PFSK-1 (cell line): ENCODE measurements around the gene TBC1D22A.

ENCODE experiments used
- FOXP2 ChIP-seq: optimal IDR thresholded peaks from 2 replicates; pipeline ENCODE3; 2011; ENCODE audit warnings: borderline replicate concordance, control low read depth, inconsistent platforms; ENCODE audit not compliant: insufficient read depth; ENCODE audit errors: extremely low read length, extremely low read depth
- POLR2AphosphoS5 ChIP-seq: IDR thresholded peaks from 2 replicates; pipeline ENCODE4 v1.6.1; 2012; ENCODE audit warnings: low read depth, mild to moderate bottlenecking, control low read depth, low read length, moderate library complexity
- REST ChIP-seq, 2 experiments: IDR thresholded peaks; 2 replicates each; pipeline versions ENCODE4 v1.6.1 to v1.8.0; 2011 to 2012; ENCODE audit warnings: low read depth in 2 of 2, low read length in 2 of 2, control low read depth in 1 of 2, inconsistent platforms in 1 of 2, mild to moderate bottlenecking in 1 of 2, moderate library complexity in 1 of 2; ENCODE audit not compliant: insufficient read depth in 1 of 2
- SIN3A ChIP-seq: IDR thresholded peaks from 2 replicates; pipeline ENCODE4 v1.6.1; 2012; ENCODE audit warnings: mild to moderate bottlenecking, low read length, moderate library complexity, borderline replicate concordance; ENCODE audit not compliant: insufficient read depth
- TAF1 ChIP-seq: IDR thresholded peaks from 2 replicates; pipeline ENCODE4 v1.6.1; 2012; ENCODE audit warnings: low read length, control low read depth, borderline replicate concordance; ENCODE audit not compliant: insufficient read depth

Gene TBC1D22A

GRCh38 chr22:46871826-46872225 lies 109.4 kb downstream of the TBC1D22A start:
- TF ChIP-seq FOXP2 (no peak), SIN3A (no peak), POLR2AphosphoS5 (no peak)

GRCh38 chr22:46875089-46875488 lies 112.6 kb downstream of the TBC1D22A start:
- TF ChIP-seq REST (IDR thresholded peaks at IDR 0.05; ENCODE audit: insufficient read depth in 1 of 2, low read depth in 2 of 2, low read length in 2 of 2) (no peak), POLR2AphosphoS5 (no peak), TAF1 (no peak), FOXP2 (no peak), SIN3A (no peak)

- no peak for TF ChIP-seq REST (IDR thresholded peaks at IDR 0.05; ENCODE audit: insufficient read depth in 1 of 2, low read depth in 2 of 2, low read length in 2 of 2)
- no peak for TF ChIP-seq POLR2AphosphoS5
- no peak for TF ChIP-seq SIN3A
- TF ChIP-seq TAF1 = no peak
- TF ChIP-seq FOXP2 = no peak
Observed at GRCh38 chr22:46876357-46876934, 114.0 kb downstream of the TBC1D22A start.

- TF ChIP-seq POLR2AphosphoS5 (no peak), REST (IDR thresholded peaks at IDR 0.05; ENCODE audit: insufficient read depth in 1 of 2, low read depth in 2 of 2, low read length in 2 of 2) (no peak), SIN3A (no peak), FOXP2 (no peak), TAF1 (no peak)
Observed at GRCh38 chr22:46878191-46878948, 115.9 kb downstream of the TBC1D22A start.

GRCh38 chr22:46879083-46879482 lies 116.6 kb downstream of the TBC1D22A start:
- no peak for TF ChIP-seq POLR2AphosphoS5
- no peak for TF ChIP-seq FOXP2
- no peak for TF ChIP-seq TAF1
- TF ChIP-seq REST (IDR thresholded peaks at IDR 0.05; ENCODE audit: insufficient read depth in 1 of 2, low read depth in 2 of 2, low read length in 2 of 2) = no peak
- no peak for TF ChIP-seq SIN3A
